SK-N-SH treated with all-trans-retinoic acid at 6 μM for 48 hours (cell line): ENCODE data around the gene TRIM60.
"Not testable (repeated sequence)": the region's sequence is repeated elsewhere in the genome, so short reads cannot be mapped to it uniquely, and the experiment has no call there.

Experiments used
- ATAC-seq: fragments of 200-7000 bp; cut with Tn5 transposase; 3 replicates; pipeline ENCODE4 v1.9.1; 2020; ENCODE audit warnings: mild to moderate bottlenecking, moderate library complexity
- ARNTL ChIP-seq: fragments of 450-650 bp; formaldehyde crosslinking; IDR thresholded peaks from 2 replicates; pipeline ENCODE4 v1.5.0; 2020; ENCODE audit warnings: low read depth, mild to moderate bottlenecking, moderate library complexity, borderline replicate concordance
- CSDC2 ChIP-seq: fragments of 250-450 bp; sonication (Bioruptor Pico); IDR thresholded peaks from 2 replicates; pipeline ENCODE4 v1.5.0; 2020; ENCODE audit warnings: mild to moderate bottlenecking, moderate library complexity
- ESRRG ChIP-seq: fragments of 250-450 bp; sonication (Bioruptor Pico); IDR thresholded peaks from 2 replicates; pipeline ENCODE4 v1.6.1; 2021; ENCODE audit warnings: mild to moderate bottlenecking
- GLIS3 ChIP-seq: fragments of 250-450 bp; sonication (Bioruptor Pico); IDR thresholded peaks from 2 replicates; pipeline ENCODE4 v1.5.0; 2020; ENCODE audit warnings: mild to moderate bottlenecking, moderate library complexity
- ISL1 ChIP-seq: fragments of 250-450 bp; sonication (Bioruptor Pico); IDR thresholded peaks from 2 replicates; pipeline ENCODE4 v2.1.2; 2022; ENCODE audit warnings: mild to moderate bottlenecking, moderate library complexity
- OSR1 ChIP-seq: fragments of 250-450 bp; sonication (Bioruptor Pico); IDR thresholded peaks from 2 replicates; pipeline ENCODE4 v1.8.0; 2022; ENCODE audit warnings: moderate library complexity, mild to moderate bottlenecking, inconsistent platforms
- PPARA ChIP-seq: fragments of 250-450 bp; sonication (Bioruptor Pico); IDR thresholded peaks from 2 replicates; pipeline ENCODE4 v1.5.0; 2020; ENCODE audit warnings: mild to moderate bottlenecking, borderline replicate concordance
- RARB ChIP-seq: fragments of 250-450 bp; sonication (Bioruptor Pico); IDR thresholded peaks from 2 replicates; pipeline ENCODE4 v1.8.0; 2021; ENCODE audit warnings: mild to moderate bottlenecking, moderate library complexity
- SNAI2 ChIP-seq: fragments of 250-450 bp; sonication (Bioruptor Pico); IDR thresholded peaks from 2 replicates; pipeline ENCODE4 v1.5.0; 2020; ENCODE audit warnings: mild to moderate bottlenecking, moderate library complexity
- TOX ChIP-seq: fragments of 250-450 bp; sonication (Bioruptor Pico); IDR thresholded peaks from 2 replicates; pipeline ENCODE4 v1.8.0; 2021; ENCODE audit warnings: mild to moderate bottlenecking, moderate library complexity, borderline replicate concordance
- ZC3H10 ChIP-seq: fragments of 250-450 bp; sonication (Bioruptor Pico); IDR thresholded peaks from 2 replicates; pipeline ENCODE4 v1.5.1; 2021; ENCODE audit warnings: mild to moderate bottlenecking, moderate library complexity
- ZFP3 ChIP-seq: fragments of 250-450 bp; sonication (Bioruptor Pico); IDR thresholded peaks from 2 replicates; pipeline ENCODE4 v1.5.0; 2020; ENCODE audit warnings: mild to moderate bottlenecking, moderate library complexity
- ZFP30 ChIP-seq: fragments of 450-650 bp; formaldehyde crosslinking; IDR thresholded peaks from 2 replicates; pipeline ENCODE4 v1.5.0; 2022; ENCODE audit warnings: mild to moderate bottlenecking, moderate library complexity
- ZNF565 ChIP-seq: fragments of 450-650 bp; formaldehyde crosslinking; conservative IDR thresholded peaks from 2 replicates; pipeline ENCODE4 v1.5.0; 2020; ENCODE audit warnings: low read depth, mild to moderate bottlenecking, moderate library complexity
- ZNF70 ChIP-seq: fragments of 450-650 bp; formaldehyde crosslinking; IDR thresholded peaks from 2 replicates; pipeline ENCODE4 v1.5.0; 2020; ENCODE audit warnings: mild to moderate bottlenecking, moderate library complexity
- ZNF8 ChIP-seq: fragments of 450-650 bp; formaldehyde crosslinking; IDR thresholded peaks from 2 replicates; pipeline ENCODE4 v1.5.0; 2020; ENCODE audit warnings: mild to moderate bottlenecking, moderate library complexity
- TF ChIP-seq, protein P1 (sequence below): fragments of 250-450 bp; sonication (Bioruptor Pico); IDR thresholded peaks from 2 replicates; pipeline ENCODE4 v1.5.1; 2020; ENCODE audit warnings: low read depth, mild to moderate bottlenecking, moderate library complexity
- TF ChIP-seq, protein P2 (sequence below): fragments of 250-450 bp; sonication (Bioruptor Pico); IDR thresholded peaks from 2 replicates; pipeline ENCODE4 v1.5.0; 2020; ENCODE audit warnings: mild to moderate bottlenecking, moderate library complexity
- TF ChIP-seq, protein P3 (sequence below): fragments of 250-450 bp; sonication (Bioruptor Pico); IDR thresholded peaks from 2 replicates; pipeline ENCODE4 v1.5.1; 2021; ENCODE audit warnings: mild to moderate bottlenecking, moderate library complexity
- TF ChIP-seq, protein P4 (sequence below): fragments of 250-450 bp; sonication (Bioruptor Pico); IDR thresholded peaks from 2 replicates; pipeline ENCODE4 v1.8.0; 2020; ENCODE audit warnings: mild to moderate bottlenecking, moderate library complexity, borderline replicate concordance

The TRIM60 gene

DNA sequence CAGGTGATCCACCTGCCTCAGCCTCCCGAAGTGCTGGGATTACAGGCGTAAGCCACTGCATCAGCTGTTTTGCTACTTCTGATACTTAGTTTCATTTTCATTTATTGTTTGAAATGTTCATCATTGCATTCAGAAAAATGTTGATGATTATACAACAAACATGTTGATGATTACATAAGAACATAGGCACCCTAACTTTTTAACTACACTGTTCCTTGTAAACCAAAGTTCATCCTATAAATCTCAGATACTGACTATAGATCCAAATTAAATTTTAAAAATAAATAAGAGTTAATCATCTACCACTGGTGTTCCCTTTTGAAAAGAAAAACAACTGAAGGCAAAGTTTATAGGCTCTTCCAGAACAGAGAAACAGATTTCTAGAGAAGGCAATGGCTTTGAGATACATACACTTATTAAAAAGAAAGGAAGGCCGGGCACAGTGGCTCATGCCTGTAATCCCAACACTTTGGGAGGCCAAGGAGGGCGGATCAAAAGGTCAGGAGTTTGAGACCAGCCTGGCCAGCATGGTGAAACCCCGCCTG is 45.3 kb downstream of the TRIM60 start:
- ATAC-seq: no peak
- TF ChIP-seq RARB (CRISPR knock-in tag): no peak
- TF ChIP-seq ESRRG: no peak
- TF ChIP-seq PPARA (CRISPR knock-in tag): no peak
- TF ChIP-seq, protein P1, sequence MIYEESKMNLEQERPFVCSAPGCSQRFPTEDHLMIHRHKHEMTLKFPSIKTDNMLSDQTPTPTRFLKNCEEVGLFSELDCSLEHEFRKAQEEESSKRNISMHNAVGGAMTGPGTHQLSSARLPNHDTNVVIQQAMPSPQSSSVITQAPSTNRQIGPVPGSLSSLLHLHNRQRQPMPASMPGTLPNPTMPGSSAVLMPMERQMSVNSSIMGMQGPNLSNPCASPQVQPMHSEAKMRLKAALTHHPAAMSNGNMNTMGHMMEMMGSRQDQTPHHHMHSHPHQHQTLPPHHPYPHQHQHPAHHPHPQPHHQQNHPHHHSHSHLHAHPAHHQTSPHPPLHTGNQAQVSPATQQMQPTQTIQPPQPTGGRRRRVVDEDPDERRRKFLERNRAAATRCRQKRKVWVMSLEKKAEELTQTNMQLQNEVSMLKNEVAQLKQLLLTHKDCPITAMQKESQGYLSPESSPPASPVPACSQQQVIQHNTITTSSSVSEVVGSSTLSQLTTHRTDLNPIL (CRISPR knock-in tag): no peak
- no peak for TF ChIP-seq ZNF565 (CRISPR knock-in tag)
- TF ChIP-seq TOX (CRISPR knock-in tag): no peak
- no peak for TF ChIP-seq GLIS3 (CRISPR knock-in tag)
- no peak for TF ChIP-seq ZFP3 (CRISPR knock-in tag)
- TF ChIP-seq SNAI2 (CRISPR knock-in tag): no peak
- TF ChIP-seq, protein P2, sequence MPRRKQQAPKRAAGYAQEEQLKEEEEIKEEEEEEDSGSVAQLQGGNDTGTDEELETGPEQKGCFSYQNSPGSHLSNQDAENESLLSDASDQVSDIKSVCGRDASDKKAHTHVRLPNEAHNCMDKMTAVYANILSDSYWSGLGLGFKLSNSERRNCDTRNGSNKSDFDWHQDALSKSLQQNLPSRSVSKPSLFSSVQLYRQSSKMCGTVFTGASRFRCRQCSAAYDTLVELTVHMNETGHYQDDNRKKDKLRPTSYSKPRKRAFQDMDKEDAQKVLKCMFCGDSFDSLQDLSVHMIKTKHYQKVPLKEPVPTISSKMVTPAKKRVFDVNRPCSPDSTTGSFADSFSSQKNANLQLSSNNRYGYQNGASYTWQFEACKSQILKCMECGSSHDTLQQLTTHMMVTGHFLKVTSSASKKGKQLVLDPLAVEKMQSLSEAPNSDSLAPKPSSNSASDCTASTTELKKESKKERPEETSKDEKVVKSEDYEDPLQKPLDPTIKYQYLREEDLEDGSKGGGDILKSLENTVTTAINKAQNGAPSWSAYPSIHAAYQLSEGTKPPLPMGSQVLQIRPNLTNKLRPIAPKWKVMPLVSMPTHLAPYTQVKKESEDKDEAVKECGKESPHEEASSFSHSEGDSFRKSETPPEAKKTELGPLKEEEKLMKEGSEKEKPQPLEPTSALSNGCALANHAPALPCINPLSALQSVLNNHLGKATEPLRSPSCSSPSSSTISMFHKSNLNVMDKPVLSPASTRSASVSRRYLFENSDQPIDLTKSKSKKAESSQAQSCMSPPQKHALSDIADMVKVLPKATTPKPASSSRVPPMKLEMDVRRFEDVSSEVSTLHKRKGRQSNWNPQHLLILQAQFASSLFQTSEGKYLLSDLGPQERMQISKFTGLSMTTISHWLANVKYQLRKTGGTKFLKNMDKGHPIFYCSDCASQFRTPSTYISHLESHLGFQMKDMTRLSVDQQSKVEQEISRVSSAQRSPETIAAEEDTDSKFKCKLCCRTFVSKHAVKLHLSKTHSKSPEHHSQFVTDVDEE (CRISPR knock-in tag): no peak
- no peak for TF ChIP-seq ZNF8
- no peak for TF ChIP-seq OSR1
- no peak for TF ChIP-seq ZC3H10
- TF ChIP-seq, protein P3, sequence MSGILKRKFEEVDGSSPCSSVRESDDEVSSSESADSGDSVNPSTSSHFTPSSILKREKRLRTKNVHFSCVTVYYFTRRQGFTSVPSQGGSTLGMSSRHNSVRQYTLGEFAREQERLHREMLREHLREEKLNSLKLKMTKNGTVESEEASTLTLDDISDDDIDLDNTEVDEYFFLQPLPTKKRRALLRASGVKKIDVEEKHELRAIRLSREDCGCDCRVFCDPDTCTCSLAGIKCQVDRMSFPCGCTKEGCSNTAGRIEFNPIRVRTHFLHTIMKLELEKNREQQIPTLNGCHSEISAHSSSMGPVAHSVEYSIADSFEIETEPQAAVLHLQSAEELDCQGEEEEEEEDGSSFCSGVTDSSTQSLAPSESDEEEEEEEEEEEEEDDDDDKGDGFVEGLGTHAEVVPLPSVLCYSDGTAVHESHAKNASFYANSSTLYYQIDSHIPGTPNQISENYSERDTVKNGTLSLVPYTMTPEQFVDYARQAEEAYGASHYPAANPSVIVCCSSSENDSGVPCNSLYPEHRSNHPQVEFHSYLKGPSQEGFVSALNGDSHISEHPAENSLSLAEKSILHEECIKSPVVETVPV (CRISPR knock-in tag): no peak
- no peak for TF ChIP-seq ARNTL (CRISPR knock-in tag)
- TF ChIP-seq, protein P4, sequence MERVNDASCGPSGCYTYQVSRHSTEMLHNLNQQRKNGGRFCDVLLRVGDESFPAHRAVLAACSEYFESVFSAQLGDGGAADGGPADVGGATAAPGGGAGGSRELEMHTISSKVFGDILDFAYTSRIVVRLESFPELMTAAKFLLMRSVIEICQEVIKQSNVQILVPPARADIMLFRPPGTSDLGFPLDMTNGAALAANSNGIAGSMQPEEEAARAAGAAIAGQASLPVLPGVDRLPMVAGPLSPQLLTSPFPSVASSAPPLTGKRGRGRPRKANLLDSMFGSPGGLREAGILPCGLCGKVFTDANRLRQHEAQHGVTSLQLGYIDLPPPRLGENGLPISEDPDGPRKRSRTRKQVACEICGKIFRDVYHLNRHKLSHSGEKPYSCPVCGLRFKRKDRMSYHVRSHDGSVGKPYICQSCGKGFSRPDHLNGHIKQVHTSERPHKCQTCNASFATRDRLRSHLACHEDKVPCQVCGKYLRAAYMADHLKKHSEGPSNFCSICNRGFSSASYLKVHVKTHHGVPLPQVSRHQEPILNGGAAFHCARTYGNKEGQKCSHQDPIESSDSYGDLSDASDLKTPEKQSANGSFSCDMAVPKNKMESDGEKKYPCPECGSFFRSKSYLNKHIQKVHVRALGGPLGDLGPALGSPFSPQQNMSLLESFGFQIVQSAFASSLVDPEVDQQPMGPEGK (CRISPR knock-in tag): no peak
- no peak for TF ChIP-seq ZFP30
- TF ChIP-seq, all 23 proteins: peak for 0

DNA sequence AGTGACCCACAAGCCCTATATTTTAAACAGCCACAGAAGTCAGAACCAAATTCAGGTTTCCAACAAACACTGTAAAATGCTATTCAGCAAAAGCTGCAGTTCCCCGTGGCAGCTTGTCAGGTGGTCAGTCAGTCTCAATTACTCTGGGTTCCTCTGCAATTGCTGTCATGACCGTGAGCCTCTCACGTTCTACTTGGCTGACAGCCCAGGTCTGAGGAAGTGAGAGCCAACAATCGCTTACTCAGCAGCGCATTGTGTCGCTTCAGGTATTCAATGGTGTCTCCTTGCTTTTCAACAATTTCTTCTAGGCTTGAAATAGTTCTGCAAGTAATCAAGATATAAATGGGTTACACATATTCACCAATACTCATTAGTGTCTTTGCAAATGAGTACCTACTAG is 47.7 kb downstream of the TRIM60 start:
- ATAC-seq: no peak
- TF ChIP-seq ISL1 (CRISPR knock-in tag): no peak
- TF ChIP-seq ZNF8: no peak
- no peak for TF ChIP-seq SNAI2 (CRISPR knock-in tag)
- TF ChIP-seq OSR1: no peak
- TF ChIP-seq CSDC2 (CRISPR knock-in tag): no peak
- TF ChIP-seq ZFP30: no peak
- no peak for TF ChIP-seq RARB (CRISPR knock-in tag)
- TF ChIP-seq GLIS3 (CRISPR knock-in tag): no peak
- no peak for TF ChIP-seq ZC3H10
- TF ChIP-seq ZNF70 (CRISPR knock-in tag): no peak
- TF ChIP-seq, protein P4 (CRISPR knock-in tag): no peak
- no peak for TF ChIP-seq ESRRG

DNA sequence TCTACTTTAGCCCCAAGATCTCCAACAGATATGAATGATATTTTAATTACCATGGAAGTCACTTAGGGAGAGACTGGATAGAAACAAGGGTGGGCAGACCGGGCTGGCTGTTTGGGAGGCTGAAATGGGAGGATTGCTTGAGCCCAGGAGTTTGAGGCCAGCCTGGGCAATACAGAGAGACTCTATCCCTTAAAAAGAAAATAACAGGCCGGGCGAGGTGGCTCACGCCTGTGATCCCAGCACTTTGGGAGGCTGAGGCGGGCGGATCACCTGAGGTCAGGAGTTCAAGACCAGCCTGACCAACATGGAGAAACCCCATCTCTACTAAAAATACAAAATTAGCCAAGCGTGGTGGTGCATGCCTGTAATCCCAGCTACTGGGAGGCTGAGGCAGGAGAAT is 53.0 kb downstream of the TRIM60 start:
- ATAC-seq: not testable (repeated sequence)

DNA sequence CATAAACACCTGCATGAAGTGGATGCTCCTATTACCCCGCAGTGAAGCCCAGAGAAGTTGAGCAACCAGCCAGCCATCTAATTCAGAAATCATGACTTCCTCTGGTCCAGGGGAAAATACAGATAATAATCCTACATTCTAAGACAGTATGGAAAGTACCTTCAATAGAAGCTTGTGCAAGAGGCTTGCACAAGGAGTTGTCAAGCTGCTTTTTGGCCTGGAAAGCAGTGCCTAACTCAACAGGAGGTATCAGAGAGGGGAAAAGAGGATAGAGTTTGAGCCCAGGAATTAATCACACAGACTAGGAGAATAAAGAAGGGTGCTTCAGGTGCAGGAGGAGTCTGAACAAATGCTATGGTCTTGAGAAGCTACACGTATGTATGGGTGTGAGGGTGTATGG is 54.1 kb downstream of the TRIM60 start:
- ATAC-seq: no peak
- TF ChIP-seq ZNF70 (CRISPR knock-in tag) (no peak), CSDC2 (CRISPR knock-in tag) (no peak), ZC3H10 (no peak), GLIS3 (CRISPR knock-in tag) (no peak)
- TF ChIP-seq, protein P3 (CRISPR knock-in tag): no peak
- TF ChIP-seq, protein P2 (CRISPR knock-in tag): no peak
